Ascending aorta (tissue), 2 donors: ENCODE data around the gene MRPL4. TPM values are rescaled to one million over a fixed set of nuclear protein-coding genes. Genes with fewer than 3 reads are reported as not detected.
"Not testable (repeated sequence)": the region's sequence is repeated elsewhere in the genome, so short reads cannot be mapped to it uniquely, and the experiment has no call there.

Source experiments
- DNase-seq, 2 donors: peaks; one replicate each; pipeline ENCODE4 v3.0.0-alpha.2; 2019; ENCODE audit warnings: low spot score in 2 of 2
- H3K27ac ChIP-seq, 2 donors: fragments of 200-600 bp; sonication (generic); one replicate each; pipeline ENCODE4 v1.5.1; 2016 to 2017; ENCODE audit warnings: mild to moderate bottlenecking in 1 of 2
- H3K27me3 ChIP-seq: fragments of 200-600 bp; sonication (generic); one replicate; pipeline ENCODE4 v1.5.1; 2017
- H3K36me3 ChIP-seq, 2 donors: fragments of 200-600 bp; sonication (generic); one replicate each; pipeline ENCODE4 v1.5.1; 2016
- H3K4me1 ChIP-seq, 2 donors: fragments of 200-600 bp; sonication (generic); one replicate each; pipeline ENCODE4 v1.5.1; 2016 to 2017; ENCODE audit warnings: mild to moderate bottlenecking in 1 of 2
- H3K4me3 ChIP-seq, 2 donors: fragments of 200-600 bp; sonication (generic); one replicate each; pipeline ENCODE4 v1.5.1; 2016 to 2017; ENCODE audit warnings: mild to moderate bottlenecking in 1 of 2
- H3K9me3 ChIP-seq, 2 donors: fragments of 200-600 bp; sonication (generic); one replicate each; pipeline ENCODE4 v1.5.1; 2016
- intact Hi-C: fragments of 100-400 bp; cut with DNase I; formaldehyde crosslinking; loops from one replicate; pipeline ENCODE4 v1.15.1; 2023
- total RNA-seq: library from RNA; depleted of rRNA; stranded (reverse); fragments of >200 nt; gene quantifications from one replicate; pipeline ENCODE4 v1.1.0, GENCODE V29; 2016
- TF ChIP-seq, protein P1 (sequence below), 3 experiments: fragments of 200-600 bp in 2 of 3; fragments of 450-650 bp in 1 of 3; sonication (generic) in 2 of 3; IDR thresholded peaks; one replicate each; pipeline ENCODE4 v1.5.1; 2016 to 2019; ENCODE audit warnings: antibody characterized with exemption in 3 of 3, mild to moderate bottlenecking in 1 of 3, moderate library complexity in 1 of 3

The MRPL4 gene
- total RNA-seq, 1 donor from 2014 or later, result 72.9 TPM

DNA sequence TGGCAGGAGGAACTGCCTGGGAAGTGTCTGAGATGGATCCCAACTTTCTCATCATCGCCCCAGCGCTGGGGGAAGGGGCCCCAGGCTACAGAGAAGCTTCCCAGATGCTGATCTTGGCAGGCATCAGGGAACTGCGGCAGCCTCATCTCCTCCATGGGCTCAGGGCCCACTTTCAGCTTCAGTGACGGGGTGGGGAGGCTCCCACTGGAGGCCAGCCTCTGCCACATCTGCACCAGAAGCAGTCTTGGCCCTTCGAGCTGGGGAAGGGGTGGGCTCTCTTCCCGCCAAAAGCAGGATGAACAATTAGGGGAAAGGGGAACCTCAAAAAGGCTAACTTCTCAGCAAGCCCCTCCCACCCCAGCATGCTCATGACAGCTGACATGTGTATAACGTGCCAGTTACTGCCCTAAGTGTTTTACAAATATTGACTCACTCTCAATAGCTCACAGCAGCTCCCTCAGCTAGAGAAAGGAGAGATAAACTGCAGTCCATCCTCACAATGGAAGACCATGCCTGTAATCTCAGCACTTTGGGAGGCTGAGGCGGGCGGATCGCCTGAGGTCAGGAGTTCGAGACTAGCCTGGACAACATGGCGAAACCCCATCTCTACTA is 13.7 kb upstream of the MRPL4 start:
- intact Hi-C loops, result no loop called here
- H3K4me3 ChIP-seq, result no peak overlapping the region
- H3K9me3 ChIP-seq, result no peaks in the 10 kb centered on the region
- H3K4me1 ChIP-seq, result no peaks in the 10 kb centered on the region
- no peaks in the 10 kb centered on the region for H3K36me3 ChIP-seq
- TF ChIP-seq, protein P1, sequence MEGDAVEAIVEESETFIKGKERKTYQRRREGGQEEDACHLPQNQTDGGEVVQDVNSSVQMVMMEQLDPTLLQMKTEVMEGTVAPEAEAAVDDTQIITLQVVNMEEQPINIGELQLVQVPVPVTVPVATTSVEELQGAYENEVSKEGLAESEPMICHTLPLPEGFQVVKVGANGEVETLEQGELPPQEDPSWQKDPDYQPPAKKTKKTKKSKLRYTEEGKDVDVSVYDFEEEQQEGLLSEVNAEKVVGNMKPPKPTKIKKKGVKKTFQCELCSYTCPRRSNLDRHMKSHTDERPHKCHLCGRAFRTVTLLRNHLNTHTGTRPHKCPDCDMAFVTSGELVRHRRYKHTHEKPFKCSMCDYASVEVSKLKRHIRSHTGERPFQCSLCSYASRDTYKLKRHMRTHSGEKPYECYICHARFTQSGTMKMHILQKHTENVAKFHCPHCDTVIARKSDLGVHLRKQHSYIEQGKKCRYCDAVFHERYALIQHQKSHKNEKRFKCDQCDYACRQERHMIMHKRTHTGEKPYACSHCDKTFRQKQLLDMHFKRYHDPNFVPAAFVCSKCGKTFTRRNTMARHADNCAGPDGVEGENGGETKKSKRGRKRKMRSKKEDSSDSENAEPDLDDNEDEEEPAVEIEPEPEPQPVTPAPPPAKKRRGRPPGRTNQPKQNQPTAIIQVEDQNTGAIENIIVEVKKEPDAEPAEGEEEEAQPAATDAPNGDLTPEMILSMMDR (IDR thresholded peaks at IDR 0.05), result no peak
- peak overlapping the region in 1 of 2 donors; percentile 16 for H3K27ac ChIP-seq
- DNase-seq, result no peak
- no peaks in the 10 kb centered on the region for H3K27me3 ChIP-seq

DNA sequence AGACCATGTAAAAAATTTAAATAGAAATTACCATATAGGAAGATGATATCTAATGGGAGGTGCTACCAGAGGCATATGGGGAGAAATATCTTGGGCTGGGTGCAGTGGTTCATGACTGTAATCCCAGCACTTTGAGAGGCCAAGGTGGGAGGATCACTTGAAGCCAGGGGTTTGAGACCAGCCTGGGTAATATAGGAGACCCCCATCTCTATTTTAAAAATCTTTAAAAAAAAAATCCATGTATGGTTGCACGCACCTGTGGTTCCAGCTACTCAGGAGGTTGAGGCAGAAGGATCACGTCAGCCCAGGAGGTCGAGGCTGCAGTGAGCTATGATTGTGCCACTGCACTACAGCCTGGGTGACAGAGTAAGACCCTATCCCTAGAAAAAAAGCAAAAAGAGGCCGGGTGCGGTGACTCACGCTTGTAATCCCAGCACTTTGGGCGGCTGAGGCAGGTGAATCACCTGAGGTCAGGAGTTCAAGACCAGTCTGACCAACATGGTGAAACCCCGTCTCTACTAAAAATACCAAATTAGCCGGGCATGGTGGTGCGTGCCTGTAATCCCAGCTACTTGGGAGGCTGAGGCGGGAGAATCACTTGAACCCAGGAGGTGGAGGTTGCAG is 10.1 kb upstream of the MRPL4 start:
- H3K9me3 ChIP-seq, intact Hi-C loops, H3K36me3 ChIP-seq, H3K27me3 ChIP-seq, H3K4me1 ChIP-seq, H3K27ac ChIP-seq, DNase-seq, H3K4me3 ChIP-seq: not testable (repeated sequence)

DNA sequence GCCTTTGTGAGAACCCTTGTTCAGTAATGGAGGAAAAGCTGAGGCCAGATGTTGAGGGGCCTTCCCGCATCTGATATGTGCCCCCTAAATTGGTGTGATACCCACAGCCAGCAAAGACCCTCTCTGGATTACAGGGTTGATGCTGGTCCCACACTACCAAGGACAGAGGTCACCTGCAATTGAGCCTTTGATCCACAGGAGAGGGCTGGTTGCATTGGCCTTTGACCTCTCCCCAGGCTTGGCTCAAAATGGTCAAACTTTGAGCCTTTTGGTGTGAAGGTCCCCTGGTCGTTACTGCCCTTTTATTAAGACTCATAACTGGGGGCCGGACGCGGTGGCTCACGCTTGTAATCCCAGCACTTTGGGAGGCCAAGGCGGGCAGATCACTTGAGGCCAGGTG is 8.4 kb upstream of the MRPL4 start:
- TF ChIP-seq, protein P1 (IDR thresholded peaks at IDR 0.05), result no peak
- intact Hi-C loops, result no loop called here
- H3K9me3 ChIP-seq, result no peaks in the 10 kb centered on the region
- no peak overlapping the region for H3K4me3 ChIP-seq
- no peak overlapping the region for H3K27ac ChIP-seq
- no peaks in the 10 kb centered on the region for H3K27me3 ChIP-seq
- no peaks in the 10 kb centered on the region for H3K36me3 ChIP-seq
- no peaks in the 10 kb centered on the region for H3K4me1 ChIP-seq
- DNase-seq, result no peak

DNA sequence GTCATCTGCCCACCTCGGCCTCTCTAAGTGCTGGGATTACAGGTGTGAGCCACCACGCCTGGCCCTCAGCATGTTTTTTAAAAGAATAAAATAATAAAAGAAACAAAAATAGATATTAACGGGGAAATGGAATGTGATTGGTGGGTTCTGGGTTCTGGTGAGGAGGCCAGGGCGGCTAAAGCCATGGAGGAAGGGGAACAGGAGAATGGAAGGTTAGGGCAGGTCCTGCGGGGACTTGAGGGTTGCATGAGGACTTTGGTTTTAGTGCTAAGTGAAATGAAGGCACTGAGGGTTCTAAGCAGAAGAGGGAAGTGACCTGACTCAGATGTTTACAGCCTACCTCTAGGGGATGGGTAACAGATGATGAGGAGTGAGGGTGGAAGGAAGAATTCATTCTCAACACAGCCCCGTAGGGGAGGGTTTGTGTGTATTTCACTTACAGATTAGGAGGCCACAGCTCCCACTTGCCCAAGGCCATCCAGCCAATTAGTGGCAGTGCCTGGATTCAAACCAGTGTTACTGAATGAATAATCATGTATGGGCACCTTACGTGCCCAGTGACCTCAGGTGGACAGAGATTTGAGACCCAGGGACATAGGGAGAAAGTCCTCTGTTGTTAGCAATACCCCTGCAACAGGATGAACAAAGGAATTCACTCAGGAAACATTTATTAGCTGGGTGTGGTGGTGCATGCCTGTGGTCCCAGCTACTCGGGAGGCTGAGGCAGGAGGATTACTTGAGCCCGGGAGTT is 6.7 kb upstream of the MRPL4 start:
- intact Hi-C loops, result no loop called here
- TF ChIP-seq, protein P1 (IDR thresholded peaks at IDR 0.05), result no peak
- Histone ChIP-seq H3K9me3 (no peaks in the 10 kb centered on the region), H3K27ac (no peak overlapping the region), H3K4me1 (no peaks in the 10 kb centered on the region), H3K4me3 (no peak overlapping the region), H3K27me3 (no peaks in the 10 kb centered on the region), H3K36me3 (no peaks in the 10 kb centered on the region)
- DNase-seq, result no peak

DNA sequence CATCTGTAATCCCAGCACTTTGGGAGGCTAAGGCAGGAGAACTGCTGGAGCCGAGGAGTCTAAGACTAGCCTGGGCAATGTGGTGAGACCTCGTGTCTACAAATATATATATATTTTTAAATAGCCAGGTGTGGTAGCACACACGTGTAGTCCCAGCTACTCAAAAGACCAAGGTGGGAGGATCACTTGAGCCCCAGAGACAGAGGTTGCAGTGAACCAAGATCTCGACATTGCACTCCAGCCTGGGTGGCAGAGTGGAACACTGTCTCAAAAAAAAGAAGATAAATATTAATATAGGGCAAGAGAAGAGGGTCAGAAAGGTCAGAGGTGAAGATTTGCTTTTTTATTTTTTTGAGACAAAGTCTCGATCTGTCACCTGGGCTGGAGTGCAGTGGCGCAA is 5.5 kb upstream of the MRPL4 start:
- no peaks in the 10 kb centered on the region for H3K36me3 ChIP-seq
- intact Hi-C loops, result no loop called here
- no peak overlapping the region for H3K4me3 ChIP-seq
- no peaks in the 10 kb centered on the region for H3K4me1 ChIP-seq
- TF ChIP-seq, protein P1 (IDR thresholded peaks at IDR 0.05), result no peak
- H3K27ac ChIP-seq, result no peak overlapping the region
- H3K27me3 ChIP-seq, result no peaks in the 10 kb centered on the region
- no peak for DNase-seq
- no peaks in the 10 kb centered on the region for H3K9me3 ChIP-seq

DNA sequence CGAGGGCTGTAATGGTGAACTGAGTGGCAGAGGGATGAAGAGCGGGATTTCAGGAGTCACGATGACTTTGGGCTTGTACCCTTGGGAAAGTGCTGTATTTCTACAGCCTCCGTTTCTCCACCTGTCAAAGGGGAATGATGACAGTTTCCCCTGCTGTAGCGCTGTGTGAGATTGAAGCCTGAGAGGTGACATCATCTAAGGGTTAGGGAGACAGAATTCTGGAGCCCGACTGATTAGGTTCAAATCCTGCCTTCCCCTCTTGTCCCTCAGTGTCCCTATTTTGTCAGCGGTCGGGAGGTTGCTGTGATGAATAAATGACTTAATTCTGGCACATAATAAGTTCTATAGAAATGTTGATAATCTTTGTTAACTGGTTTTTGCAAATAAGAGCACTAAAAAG is 693 bp downstream of the MRPL4 start:
- H3K27ac ChIP-seq, result peak overlapping the region; percentile 68 to 71
- H3K4me1 ChIP-seq, result peaks cover 6 to 7% of the 10 kb centered on the region in 2 donors
- peak overlapping the region; percentile 68 to 94 for H3K4me3 ChIP-seq
- DNase-seq, result no peak
- H3K27me3 ChIP-seq, result no peaks in the 10 kb centered on the region
- intact Hi-C loops, result loop anchor here (5.0 kb wide), 5 partner anchors 80 to 320 kb away; partner anchors contain the start of genes RAVER1 and TYK2
- no peaks in the 10 kb centered on the region for H3K9me3 ChIP-seq
- TF ChIP-seq, protein P1 (IDR thresholded peaks at IDR 0.05), result no peak
- H3K36me3 ChIP-seq, result peaks cover 22 to 40% of the 10 kb centered on the region in 2 donors
